ENCODE data around the gene SLC12A8.

The SLC12A8 gene

DNA sequence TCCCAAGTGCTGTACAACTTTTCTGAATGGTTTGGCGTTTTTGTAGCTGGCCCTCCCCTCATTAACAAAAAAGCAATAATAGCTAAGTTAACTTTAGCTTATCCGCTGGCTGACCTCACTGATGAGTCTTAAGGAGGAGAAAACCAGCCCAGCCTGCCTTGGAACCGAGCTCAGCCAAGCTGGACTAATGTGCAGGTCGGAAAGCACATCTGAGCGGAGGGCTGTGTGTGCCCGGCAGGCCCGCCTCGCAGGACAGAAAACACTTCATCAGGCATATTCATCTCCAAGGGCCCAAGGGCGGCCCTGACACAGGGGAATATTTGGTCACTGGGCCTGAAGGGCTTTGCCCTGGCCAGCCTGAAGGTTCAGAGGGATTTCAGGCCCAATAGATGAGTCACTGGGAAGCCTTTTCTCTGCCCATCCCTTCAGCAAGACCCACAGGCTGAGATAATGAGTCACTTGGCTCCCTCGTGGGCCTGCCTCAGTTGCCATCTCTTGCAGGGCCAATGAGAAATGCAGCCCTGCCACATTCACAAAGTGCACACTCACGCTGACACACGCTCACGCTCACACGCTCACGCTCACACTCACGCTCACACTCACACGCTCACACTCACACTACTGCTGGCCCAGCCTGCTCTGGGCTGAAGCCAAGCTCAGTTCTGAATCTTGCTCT is 75.1 kb downstream of the SLC12A8 start:
- TF ChIP-seq, protein P1, sequence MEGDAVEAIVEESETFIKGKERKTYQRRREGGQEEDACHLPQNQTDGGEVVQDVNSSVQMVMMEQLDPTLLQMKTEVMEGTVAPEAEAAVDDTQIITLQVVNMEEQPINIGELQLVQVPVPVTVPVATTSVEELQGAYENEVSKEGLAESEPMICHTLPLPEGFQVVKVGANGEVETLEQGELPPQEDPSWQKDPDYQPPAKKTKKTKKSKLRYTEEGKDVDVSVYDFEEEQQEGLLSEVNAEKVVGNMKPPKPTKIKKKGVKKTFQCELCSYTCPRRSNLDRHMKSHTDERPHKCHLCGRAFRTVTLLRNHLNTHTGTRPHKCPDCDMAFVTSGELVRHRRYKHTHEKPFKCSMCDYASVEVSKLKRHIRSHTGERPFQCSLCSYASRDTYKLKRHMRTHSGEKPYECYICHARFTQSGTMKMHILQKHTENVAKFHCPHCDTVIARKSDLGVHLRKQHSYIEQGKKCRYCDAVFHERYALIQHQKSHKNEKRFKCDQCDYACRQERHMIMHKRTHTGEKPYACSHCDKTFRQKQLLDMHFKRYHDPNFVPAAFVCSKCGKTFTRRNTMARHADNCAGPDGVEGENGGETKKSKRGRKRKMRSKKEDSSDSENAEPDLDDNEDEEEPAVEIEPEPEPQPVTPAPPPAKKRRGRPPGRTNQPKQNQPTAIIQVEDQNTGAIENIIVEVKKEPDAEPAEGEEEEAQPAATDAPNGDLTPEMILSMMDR (IDR thresholded peaks at IDR 0.05; ENCODE audit: low read depth, low read length, missing control alignments), result no peak
- no peak for DNase-seq (ENCODE audit: extremely low read depth, low read depth)
- no peak overlapping the region for H3K4me3 ChIP-seq (replicated peaks; ENCODE audit: low read depth, low read length)

DNA sequence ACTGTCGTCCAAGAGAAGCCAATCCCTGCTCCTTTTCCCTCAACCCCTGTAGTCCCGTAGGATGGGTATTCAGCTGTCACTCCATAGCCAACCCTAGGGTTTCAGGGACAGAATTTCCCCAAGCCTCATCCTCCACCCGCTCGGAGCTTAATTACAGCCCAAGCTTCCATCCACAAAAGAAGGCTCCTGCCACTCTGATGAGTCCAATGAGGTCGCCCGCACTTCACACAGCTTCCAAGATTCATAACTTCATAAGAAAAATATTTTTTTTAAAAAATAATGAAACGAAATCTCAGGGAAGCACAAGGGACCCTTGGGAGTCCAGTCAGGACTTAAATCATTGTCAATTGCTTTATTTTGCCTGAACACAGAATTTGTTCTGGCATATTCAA is 75.6 kb downstream of the SLC12A8 start:
- TF ChIP-seq, protein P1 (IDR thresholded peaks at IDR 0.05; ENCODE audit: low read depth, low read length, missing control alignments), result no peak
- no peak overlapping the region for H3K4me3 ChIP-seq (replicated peaks; ENCODE audit: low read depth, low read length)
- no peak for DNase-seq (ENCODE audit: extremely low read depth, low read depth)

DNA sequence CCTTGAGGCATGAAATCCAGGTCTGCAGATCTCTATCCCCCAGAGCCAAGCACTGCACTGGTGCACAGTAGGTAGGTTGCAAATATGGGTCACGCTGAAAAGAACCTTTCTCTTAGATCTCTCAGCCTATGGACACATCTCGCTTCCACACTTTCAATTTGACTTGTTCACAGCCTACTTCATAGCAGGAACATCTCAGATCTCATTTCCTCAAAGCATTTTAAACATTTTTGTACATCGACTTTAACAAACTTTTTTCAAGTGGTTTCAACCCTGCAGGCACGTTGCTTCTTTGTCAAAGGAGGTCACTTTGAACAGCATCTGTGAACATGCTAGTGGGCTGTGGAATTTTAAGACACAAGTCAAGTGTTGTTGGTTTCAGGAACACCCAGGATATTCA is 76.0 kb downstream of the SLC12A8 start:
- TF ChIP-seq, protein P1 (IDR thresholded peaks at IDR 0.05; ENCODE audit: low read depth, low read length, missing control alignments), result no peak
- no peak for DNase-seq (ENCODE audit: extremely low read depth, low read depth)
- H3K4me3 ChIP-seq (replicated peaks; ENCODE audit: low read depth, low read length), result no peak overlapping the region

DNA sequence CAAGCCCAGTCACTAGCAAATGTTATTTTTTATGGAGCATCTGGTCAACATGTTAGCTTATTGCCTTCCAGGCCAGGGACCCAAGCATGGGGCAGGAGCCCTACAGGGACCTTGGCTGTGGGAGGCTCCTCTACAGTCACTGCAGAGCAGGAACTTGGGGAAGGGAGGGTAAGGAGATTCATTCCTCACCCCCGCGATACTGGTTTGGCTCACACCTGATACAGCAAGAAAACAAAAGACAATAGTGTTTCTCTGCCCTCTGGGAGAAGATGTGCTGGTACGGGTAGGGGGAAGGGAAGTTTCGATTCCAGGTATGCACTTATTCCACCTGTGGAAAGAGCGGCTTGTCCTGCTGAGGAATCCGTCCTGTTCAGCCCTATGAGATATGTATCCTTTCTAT is 77.6 kb downstream of the SLC12A8 start:
- DNase-seq (ENCODE audit: extremely low read depth, low read depth), result no peak
- H3K4me3 ChIP-seq (replicated peaks; ENCODE audit: low read depth, low read length), result no peak overlapping the region
- TF ChIP-seq, protein P1 (IDR thresholded peaks at IDR 0.05; ENCODE audit: low read depth, low read length, missing control alignments), result no peak

DNA sequence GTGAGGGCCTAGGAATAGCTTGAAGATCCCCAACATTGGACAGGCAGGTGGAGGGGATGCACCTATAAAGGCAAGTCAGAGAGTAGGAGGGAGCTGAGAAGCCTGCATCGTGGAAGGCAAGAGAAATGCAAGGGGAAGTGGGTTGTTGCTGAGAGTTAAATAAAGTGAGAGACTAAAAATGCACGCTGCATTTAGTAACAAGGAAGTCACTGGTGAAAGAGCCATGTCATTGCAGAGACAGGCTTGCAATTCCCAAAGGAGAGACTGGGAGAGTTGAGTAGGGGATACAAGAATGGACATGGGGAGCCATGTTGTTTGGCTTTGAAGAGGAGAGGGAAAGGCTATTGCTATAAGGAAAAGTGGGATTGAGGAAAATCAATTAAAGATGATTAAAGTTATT is 79.7 kb downstream of the SLC12A8 start:
- TF ChIP-seq, protein P1 (IDR thresholded peaks at IDR 0.05; ENCODE audit: low read depth, low read length, missing control alignments), result no peak
- no peak overlapping the region for H3K4me3 ChIP-seq (replicated peaks; ENCODE audit: low read depth, low read length)
- DNase-seq (ENCODE audit: extremely low read depth, low read depth), result no peak

DNA sequence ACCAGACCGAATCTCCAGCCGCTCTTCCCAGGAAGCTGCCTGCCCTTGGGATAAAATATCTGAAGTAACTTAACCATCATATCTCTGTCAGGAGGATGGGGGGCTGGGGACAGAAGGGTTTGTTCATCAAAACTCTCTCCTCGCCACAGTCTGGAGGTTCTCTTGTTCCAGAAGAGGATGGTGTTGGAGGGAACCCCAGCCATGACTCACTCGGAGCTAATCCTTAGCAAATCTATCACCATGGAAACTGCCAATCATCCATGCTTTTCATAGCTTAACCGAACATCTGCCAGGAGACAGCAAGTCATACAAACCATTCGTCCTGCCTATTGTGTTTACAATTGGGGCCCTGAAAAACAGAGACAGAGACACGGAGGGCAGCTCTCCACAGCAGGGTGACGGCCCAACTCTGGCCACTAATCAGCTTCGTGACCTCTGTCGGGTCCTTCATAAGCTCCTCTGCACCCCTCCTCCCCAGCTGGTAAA is 83.0 kb downstream of the SLC12A8 start:
- H3K4me3 ChIP-seq (replicated peaks; ENCODE audit: low read depth, low read length), result no peak overlapping the region
- TF ChIP-seq, protein P1 (IDR thresholded peaks at IDR 0.05; ENCODE audit: low read depth, low read length, missing control alignments), result no peak
- DNase-seq (ENCODE audit: extremely low read depth, low read depth), result peak; percentile 99
